AG04450 (cell line): ENCODE data around the gene SLC2A1. TPM values are rescaled to one million over a fixed set of nuclear protein-coding genes. Genes with fewer than 3 reads are reported as not detected.

ENCODE experiments used
- CTCF ChIA-PET: fragments of 300-600, 350-600 bp; formaldehyde crosslinking; extraction: SDS; loops from one replicate; lab custom pipeline; 2022; ENCODE audit warnings: antibody characterized with exemption, inconsistent platforms; lab: Charles Lee
- POLR2A ChIA-PET: fragments of 350-600 bp; formaldehyde crosslinking; extraction: SDS; loops from one replicate; lab custom pipeline; 2021; ENCODE audit warnings: antibody characterized with exemption, inconsistent platforms; lab: Yijun Ruan, JAX
- DNase-seq: peaks from one replicate; pipeline ENCODE4 v3.0.0-alpha.2; 2011; ENCODE audit warnings: low read depth, low spot score
- H3K27ac ChIP-seq: one replicate; pipeline ENCODE4 v1.5.1; 2012; ENCODE audit warnings: low read depth, low read length, control low read depth
- H3K27me3 ChIP-seq: one replicate; pipeline ENCODE4 v1.6.0; 2012; ENCODE audit warnings: low read length; ENCODE audit not compliant: control insufficient read depth, insufficient read depth
- H3K4me3 ChIP-seq: 2 replicates; pipeline ENCODE4 v1.5.1; 2011; ENCODE audit warnings: mild to moderate bottlenecking, low read depth, low read length, control low read depth
- H3K9me3 ChIP-seq: 2 replicates; pipeline ENCODE4 v1.5.1; 2012; ENCODE audit warnings: low read length; ENCODE audit not compliant: control insufficient read depth, insufficient read depth
- polyA plus RNA-seq: library from polyadenylated mRNA; depleted of rRNA; stranded (reverse); fragments of >200 nt; gene quantifications from 2 replicates; pipeline ENCODE4 v1.2.3, GENCODE V29; 2011
- TF ChIP-seq, protein P1 (sequence below): IDR thresholded peaks from 2 replicates; pipeline ENCODE4 v1.5.1; 2011; ENCODE audit warnings: low read depth, low read length, control low read depth, inconsistent platforms

The SLC2A1 gene
- polyA plus RNA-seq, 1 experiment, result 114 TPM

DNA sequence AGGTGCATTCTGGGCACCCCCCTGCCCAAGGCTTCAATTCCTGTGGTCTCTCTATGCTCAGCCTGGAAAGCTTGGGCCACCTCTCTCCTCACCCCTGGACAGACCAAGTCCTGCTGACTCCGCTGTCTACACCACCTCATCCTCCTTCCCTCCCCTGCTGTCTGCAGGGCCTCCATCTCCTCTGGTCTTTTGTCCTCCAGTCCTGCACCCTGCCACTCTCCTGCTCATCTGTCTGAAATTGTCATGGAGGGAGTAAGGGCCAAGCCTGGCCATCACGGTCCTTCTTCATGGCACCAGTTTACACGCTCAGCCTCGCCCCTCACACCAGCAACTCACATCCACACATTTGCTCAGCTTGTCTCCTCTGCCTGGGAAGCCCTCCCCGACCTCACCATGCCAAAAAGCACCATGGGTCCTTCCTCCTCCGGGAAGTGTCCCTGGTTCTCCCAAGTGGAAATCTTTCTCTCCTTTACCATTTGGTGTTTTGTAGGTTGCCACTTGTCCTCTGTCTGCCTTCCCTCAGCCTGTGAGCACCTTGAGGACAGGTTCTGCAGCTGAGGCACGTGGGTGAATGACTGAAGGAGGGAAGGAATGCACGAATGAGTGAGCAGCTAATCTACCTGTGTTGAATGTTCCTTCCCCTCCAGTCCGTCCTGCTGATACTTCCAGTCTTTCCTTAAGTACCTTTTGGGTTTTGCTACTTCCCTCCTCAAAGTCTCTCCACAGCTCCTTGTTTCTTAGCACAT is 2.1 kb upstream of the SLC2A1 start:
- ChIA-PET CTCF (interaction anchor here (3.5 kb wide), 1 partner anchor 113 kb away, joined by 16 read pairs; no protein-coding TSS in a partner anchor), POLR2A (interaction anchor here (3.1 kb wide), 1 partner anchor 11 kb away, joined by 20 read pairs; no protein-coding TSS in a partner anchor)
- H3K27me3 ChIP-seq, result no peaks in the 10 kb centered on the region
- TF ChIP-seq, protein P1, sequence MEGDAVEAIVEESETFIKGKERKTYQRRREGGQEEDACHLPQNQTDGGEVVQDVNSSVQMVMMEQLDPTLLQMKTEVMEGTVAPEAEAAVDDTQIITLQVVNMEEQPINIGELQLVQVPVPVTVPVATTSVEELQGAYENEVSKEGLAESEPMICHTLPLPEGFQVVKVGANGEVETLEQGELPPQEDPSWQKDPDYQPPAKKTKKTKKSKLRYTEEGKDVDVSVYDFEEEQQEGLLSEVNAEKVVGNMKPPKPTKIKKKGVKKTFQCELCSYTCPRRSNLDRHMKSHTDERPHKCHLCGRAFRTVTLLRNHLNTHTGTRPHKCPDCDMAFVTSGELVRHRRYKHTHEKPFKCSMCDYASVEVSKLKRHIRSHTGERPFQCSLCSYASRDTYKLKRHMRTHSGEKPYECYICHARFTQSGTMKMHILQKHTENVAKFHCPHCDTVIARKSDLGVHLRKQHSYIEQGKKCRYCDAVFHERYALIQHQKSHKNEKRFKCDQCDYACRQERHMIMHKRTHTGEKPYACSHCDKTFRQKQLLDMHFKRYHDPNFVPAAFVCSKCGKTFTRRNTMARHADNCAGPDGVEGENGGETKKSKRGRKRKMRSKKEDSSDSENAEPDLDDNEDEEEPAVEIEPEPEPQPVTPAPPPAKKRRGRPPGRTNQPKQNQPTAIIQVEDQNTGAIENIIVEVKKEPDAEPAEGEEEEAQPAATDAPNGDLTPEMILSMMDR, result no peak
- no peak overlapping the region for H3K4me3 ChIP-seq
- peak overlapping the region; percentile 85 for H3K27ac ChIP-seq
- DNase-seq, result no peak
- H3K9me3 ChIP-seq, result peaks cover 4% of the 10 kb centered on the region; the same call in 1 of the 2 replicates

DNA sequence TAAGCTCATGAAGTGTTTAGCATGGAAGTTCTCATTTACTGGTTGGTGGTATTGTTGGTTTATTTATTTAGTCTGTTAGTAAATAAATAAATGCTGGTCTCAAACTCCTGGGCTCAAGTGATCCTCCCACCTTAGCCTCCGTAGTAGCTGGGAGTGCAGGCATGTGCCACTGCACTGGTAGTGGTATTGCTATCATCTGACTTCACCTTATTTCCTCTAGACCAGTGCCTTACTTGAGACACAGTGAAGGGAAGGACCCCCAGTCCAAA is 1.4 kb upstream of the SLC2A1 start:
- Histone ChIP-seq H3K9me3 (peaks cover 4% of the 10 kb centered on the region; the same call in 1 of the 2 replicates), H3K4me3 (no peak overlapping the region), H3K27ac (no peak overlapping the region), H3K27me3 (no peaks in the 10 kb centered on the region)
- ChIA-PET CTCF (interaction anchor here (1.2 kb wide), 1 partner anchor 46 kb away, joined by 3 read pairs; no protein-coding TSS in a partner anchor), POLR2A (interaction anchor here (1.0 kb wide), 1 partner anchor 111 kb away, joined by 4 read pairs; no protein-coding TSS in a partner anchor)
- DNase-seq, result no peak
- TF ChIP-seq, protein P1, result no peak

DNA sequence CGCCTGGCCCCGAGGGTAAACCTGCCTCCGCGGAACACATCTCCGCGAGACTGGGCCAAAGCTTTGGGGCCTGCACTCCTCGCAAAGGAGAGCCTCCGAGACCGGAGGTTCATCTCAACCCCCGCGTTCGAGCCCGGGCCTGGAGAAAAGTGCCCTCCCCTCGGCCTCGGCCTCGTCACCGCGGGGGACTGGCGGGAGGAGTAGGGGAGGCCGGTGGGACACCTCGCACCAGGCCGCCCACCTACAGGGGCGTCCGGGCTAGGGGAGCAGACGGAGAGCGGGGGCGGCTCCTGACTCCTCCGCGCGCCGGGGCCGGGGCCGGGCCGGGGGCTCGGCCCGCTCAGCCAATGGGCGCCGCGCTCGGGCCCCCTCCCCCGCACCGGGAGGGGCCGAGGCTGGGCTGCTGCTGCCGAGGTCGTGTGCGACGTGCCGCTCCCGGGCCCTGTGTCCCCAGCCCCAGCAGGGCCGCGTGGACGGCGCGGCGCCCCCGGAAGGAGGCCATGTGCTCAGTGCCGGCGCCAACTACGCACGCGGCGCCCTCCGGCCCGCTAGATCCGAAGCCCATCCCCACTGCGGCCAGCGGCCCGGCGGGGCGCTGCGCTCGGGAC is 684 bp downstream of the SLC2A1 start:
- POLR2A ChIA-PET, result no interaction called here
- TF ChIP-seq, protein P1, result no peak
- Histone ChIP-seq H3K27ac (peak overlapping the region; percentile 52), H3K27me3 (no peaks in the 10 kb centered on the region), H3K9me3 (peaks cover 4% of the 10 kb centered on the region; the same call in 1 of the 2 replicates), H3K4me3 (peak overlapping the region; percentile 83)
- DNase-seq, result no peak
- CTCF ChIA-PET, result no interaction called here

DNA sequence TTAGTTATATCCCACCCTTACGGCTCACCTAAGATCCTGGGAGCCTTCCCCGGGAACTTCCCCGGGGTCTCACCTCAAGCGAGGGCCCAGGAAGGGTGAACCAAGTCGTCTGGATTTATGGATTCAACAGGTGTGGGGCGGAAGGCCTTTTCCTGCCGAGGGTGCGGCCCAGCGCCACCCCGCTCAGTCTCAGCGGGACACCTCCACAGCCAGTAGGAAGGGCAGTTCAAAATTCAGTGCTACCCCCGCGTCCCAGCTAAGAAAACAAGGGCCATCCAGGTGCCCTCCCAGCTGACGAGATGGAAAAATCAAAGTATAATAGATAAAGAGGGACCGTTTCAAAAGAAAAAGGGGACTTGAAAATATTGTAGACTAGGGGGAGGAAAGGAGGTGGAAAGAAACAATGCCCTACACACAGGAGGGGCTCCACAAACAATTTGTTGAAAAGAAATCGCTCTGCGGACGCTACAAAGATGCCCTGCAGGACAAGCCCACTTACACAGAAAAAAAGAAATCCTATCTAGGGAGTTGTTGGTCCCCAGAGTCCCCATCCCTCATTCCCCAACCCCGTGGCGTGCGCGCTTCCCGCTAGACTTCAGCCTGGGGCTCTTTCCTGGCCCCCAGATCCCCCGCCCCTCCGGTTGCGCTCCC is 1.3 kb downstream of the SLC2A1 start:
- H3K9me3 ChIP-seq, result peaks cover 4% of the 10 kb centered on the region; the same call in 1 of the 2 replicates
- TF ChIP-seq, protein P1, result no peak
- ChIA-PET POLR2A (interaction anchor here (0.5 kb wide), 1 partner anchor 8 kb away, joined by 4 read pairs; no protein-coding TSS in a partner anchor), CTCF (interaction anchor here (1.3 to 1.4 kb wide), 2 partner anchors 44 to 116 kb away, joined by 6 to 8 read pairs; no protein-coding TSS in a partner anchor)
- H3K27ac ChIP-seq, result peak overlapping the region; percentile 52
- H3K4me3 ChIP-seq, result peak overlapping the region; percentile 83
- no peak for DNase-seq
- H3K27me3 ChIP-seq, result no peaks in the 10 kb centered on the region
